ENCODE results near the gene ENC1. TPM values are rescaled to one million over a fixed set of nuclear protein-coding genes. Genes with fewer than 3 reads are reported as not detected.
"Not testable (repeated sequence)": the region's sequence is repeated elsewhere in the genome, so short reads cannot be mapped to it uniquely, and the experiment has no call there.

The ENC1 gene
- total RNA-seq, 1 experiment from 2014 or later = 7.9 TPM

GRCh38 chr5:74684900-74685851 is 44.6 kb upstream of the ENC1 start, which contains the start of gene HEXB:
TSS of gene HEXB (plus strand) at chr5:74685233. CDS start at chr5:74685261, 28 bp downstream.
- ChIA-PET POLR2A (ENCODE audit: low non-redundant PET) (interaction anchor here (0.6 kb wide), 1 partner anchor 24 kb away, joined by 3 read pairs; no protein-coding TSS in a partner anchor), CTCF (no interaction called here)
- TF ChIP-seq CTCF (conservative IDR thresholded peaks at IDR 0.05; ENCODE audit: low read depth, low read length) (0 out of 2 replicates have a peak, but pooled peaks have one; percentile 6), EZH2 (IDR thresholded peaks at IDR 0.05; ENCODE audit: borderline replicate concordance, low read depth, low read length, poor library complexity, severe bottlenecking) (no peak)
- H3K4me1 ChIP-seq (ENCODE audit: insufficient read depth, low read length, poor library complexity, severe bottlenecking) = no peaks in the 10 kb centered on the region
- H3K27ac ChIP-seq (ENCODE audit: low read depth, low read length, poor library complexity, severe bottlenecking) = peak within 1 kb of the TSS; percentile 48
- peak within 1 kb of the TSS; percentile 82 for H3K4me3 ChIP-seq (ENCODE audit: low read depth, low read length, poor library complexity, severe bottlenecking)
- intact Hi-C loops (cut with micrococcal nuclease; ENCODE audit: unreplicated experiment) = no loop called here
- no peaks in the 10 kb centered on the region for H3K36me3 ChIP-seq (ENCODE audit: insufficient read depth, low read length, poor library complexity, severe bottlenecking)
- H3K27me3 ChIP-seq (replicated peaks; ENCODE audit: insufficient read depth, low read depth, low read length, poor library complexity) = no peaks in the 10 kb centered on the region
- peak; percentile 86 for DNase-seq (ENCODE audit: low spot score)
- H3K9me3 ChIP-seq (ENCODE audit: low read depth, low read length, poor library complexity, severe bottlenecking) = no peaks in the 10 kb centered on the region
- BruUV-seq (replicated peaks) = no TSS peak

- Histone ChIP-seq H3K27me3 (replicated peaks; ENCODE audit: insufficient read depth, low read depth, low read length, poor library complexity) (no peaks in the 10 kb centered on the region), H3K4me3 (ENCODE audit: low read depth, low read length, poor library complexity, severe bottlenecking) (no peak overlapping the region), H3K27ac (ENCODE audit: low read depth, low read length, poor library complexity, severe bottlenecking) (no peak overlapping the region), H3K9me3 (ENCODE audit: low read depth, low read length, poor library complexity, severe bottlenecking) (no peaks in the 10 kb centered on the region), H3K4me1 (ENCODE audit: insufficient read depth, low read length, poor library complexity, severe bottlenecking) (no peaks in the 10 kb centered on the region), H3K36me3 (ENCODE audit: insufficient read depth, low read length, poor library complexity, severe bottlenecking) (no peaks in the 10 kb centered on the region)
- no TSS peak for BruUV-seq (replicated peaks)
- POLR2A ChIA-PET (ENCODE audit: low non-redundant PET) = no interaction called here
- CTCF ChIA-PET = no interaction called here
- intact Hi-C loops (cut with micrococcal nuclease; ENCODE audit: unreplicated experiment) = loop anchor here (10.0 kb wide), 3 partner anchors 375 to 1575 kb away; partner anchors contain the start of gene GCNT4
- DNase-seq (ENCODE audit: low spot score) = no peak
- TF ChIP-seq CTCF (conservative IDR thresholded peaks at IDR 0.05; ENCODE audit: low read depth, low read length) (no peak), EZH2 (IDR thresholded peaks at IDR 0.05; ENCODE audit: borderline replicate concordance, low read depth, low read length, poor library complexity, severe bottlenecking) (no peak)
Observed at GRCh38 chr5:74679966-74680365, 39.4 kb upstream of the ENC1 start.

GRCh38 chr5:74679300-74679699 is 38.8 kb upstream of the ENC1 start:
- BruUV-seq (replicated peaks); DNase-seq (ENCODE audit: low spot score); H3K9me3 ChIP-seq (ENCODE audit: low read depth, low read length, poor library complexity, severe bottlenecking); H3K27me3 ChIP-seq (replicated peaks; ENCODE audit: insufficient read depth, low read depth, low read length, poor library complexity); CTCF ChIA-PET; H3K27ac ChIP-seq (ENCODE audit: low read depth, low read length, poor library complexity, severe bottlenecking); H3K4me3 ChIP-seq (ENCODE audit: low read depth, low read length, poor library complexity, severe bottlenecking); H3K4me1 ChIP-seq (ENCODE audit: insufficient read depth, low read length, poor library complexity, severe bottlenecking); POLR2A ChIA-PET (ENCODE audit: low non-redundant PET); H3K36me3 ChIP-seq (ENCODE audit: insufficient read depth, low read length, poor library complexity, severe bottlenecking): not testable (repeated sequence)
- intact Hi-C loops (cut with micrococcal nuclease; ENCODE audit: unreplicated experiment) = loop anchor here (10.0 kb wide), 3 partner anchors 376 to 1576 kb away; partner anchors contain the start of gene GCNT4

GRCh38 chr5:74678123-74678522 is 37.6 kb upstream of the ENC1 start:
- CTCF ChIA-PET; H3K27me3 ChIP-seq (replicated peaks; ENCODE audit: insufficient read depth, low read depth, low read length, poor library complexity); H3K27ac ChIP-seq (ENCODE audit: low read depth, low read length, poor library complexity, severe bottlenecking); H3K36me3 ChIP-seq (ENCODE audit: insufficient read depth, low read length, poor library complexity, severe bottlenecking); H3K4me3 ChIP-seq (ENCODE audit: low read depth, low read length, poor library complexity, severe bottlenecking); POLR2A ChIA-PET (ENCODE audit: low non-redundant PET); H3K9me3 ChIP-seq (ENCODE audit: low read depth, low read length, poor library complexity, severe bottlenecking); BruUV-seq (replicated peaks); DNase-seq (ENCODE audit: low spot score); H3K4me1 ChIP-seq (ENCODE audit: insufficient read depth, low read length, poor library complexity, severe bottlenecking): not testable (repeated sequence)
- intact Hi-C loops (cut with micrococcal nuclease; ENCODE audit: unreplicated experiment) = loop anchor here (10.0 kb wide), 3 partner anchors 377 to 1577 kb away; partner anchors contain the start of gene GCNT4

GRCh38 chr5:74676466-74676865 is 35.9 kb upstream of the ENC1 start:
- H3K4me3 ChIP-seq (ENCODE audit: low read depth, low read length, poor library complexity, severe bottlenecking); H3K27ac ChIP-seq (ENCODE audit: low read depth, low read length, poor library complexity, severe bottlenecking); BruUV-seq (replicated peaks); H3K4me1 ChIP-seq (ENCODE audit: insufficient read depth, low read length, poor library complexity, severe bottlenecking); H3K9me3 ChIP-seq (ENCODE audit: low read depth, low read length, poor library complexity, severe bottlenecking); H3K27me3 ChIP-seq (replicated peaks; ENCODE audit: insufficient read depth, low read depth, low read length, poor library complexity); H3K36me3 ChIP-seq (ENCODE audit: insufficient read depth, low read length, poor library complexity, severe bottlenecking); DNase-seq (ENCODE audit: low spot score); CTCF ChIA-PET: not testable (repeated sequence)
- POLR2A ChIA-PET (ENCODE audit: low non-redundant PET) = interaction anchor here (0.7 kb wide), 1 partner anchor 260 kb away, joined by 3 read pairs; no protein-coding TSS in a partner anchor
- intact Hi-C loops (cut with micrococcal nuclease; ENCODE audit: unreplicated experiment) = loop anchor here (10.0 kb wide), 3 partner anchors 378 to 1578 kb away; partner anchors contain the start of gene GCNT4
